GM19240 (cell line): Measurements from ENCODE around the gene ATP6V1F.

Experiments used
- DNase-seq: peaks from one replicate; pipeline ENCODE4 v3.0.0; 2011; ENCODE audit warnings: low spot score; ENCODE audit not compliant: insufficient read length

ATP6V1F gene

DNA sequence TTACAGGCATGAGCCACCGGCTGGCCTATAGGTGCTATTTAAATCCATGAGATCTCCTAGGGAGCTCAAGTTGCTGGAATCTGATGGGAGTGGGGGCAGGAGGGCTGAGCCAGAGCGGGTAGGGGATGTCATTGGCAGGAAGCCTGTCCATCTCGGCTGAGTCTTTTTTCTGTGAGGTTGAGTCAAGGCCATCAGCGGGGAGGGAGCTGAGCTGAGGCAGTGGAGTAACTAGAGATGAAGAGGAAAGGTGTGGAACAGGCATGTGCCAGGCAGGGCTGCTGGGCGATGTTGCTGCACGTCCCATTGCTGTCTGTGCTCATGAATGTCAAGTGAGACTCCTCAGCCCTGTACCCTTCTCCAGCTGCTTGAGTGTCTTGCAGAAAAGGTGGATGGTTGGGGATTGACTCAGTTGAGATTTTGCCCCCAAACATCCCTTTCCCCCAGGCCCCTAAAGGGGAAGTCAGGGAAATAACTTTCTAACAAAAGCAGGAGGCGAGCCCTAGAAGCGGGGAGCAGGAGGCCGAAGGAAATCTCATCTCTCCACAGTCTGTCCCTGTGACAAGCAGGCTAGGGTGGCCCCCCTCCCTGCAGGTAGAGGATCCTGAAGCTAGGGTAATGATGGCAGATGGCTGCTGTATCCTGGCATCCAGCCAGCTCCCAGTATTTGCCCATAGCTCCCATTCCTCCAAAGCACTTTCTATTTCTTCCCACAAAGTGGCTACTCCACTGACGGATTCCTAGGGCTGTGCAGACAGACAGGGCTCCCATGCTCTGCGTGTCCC lies 5.4 kb downstream of the ATP6V1F start:
- no peak for DNase-seq

DNA sequence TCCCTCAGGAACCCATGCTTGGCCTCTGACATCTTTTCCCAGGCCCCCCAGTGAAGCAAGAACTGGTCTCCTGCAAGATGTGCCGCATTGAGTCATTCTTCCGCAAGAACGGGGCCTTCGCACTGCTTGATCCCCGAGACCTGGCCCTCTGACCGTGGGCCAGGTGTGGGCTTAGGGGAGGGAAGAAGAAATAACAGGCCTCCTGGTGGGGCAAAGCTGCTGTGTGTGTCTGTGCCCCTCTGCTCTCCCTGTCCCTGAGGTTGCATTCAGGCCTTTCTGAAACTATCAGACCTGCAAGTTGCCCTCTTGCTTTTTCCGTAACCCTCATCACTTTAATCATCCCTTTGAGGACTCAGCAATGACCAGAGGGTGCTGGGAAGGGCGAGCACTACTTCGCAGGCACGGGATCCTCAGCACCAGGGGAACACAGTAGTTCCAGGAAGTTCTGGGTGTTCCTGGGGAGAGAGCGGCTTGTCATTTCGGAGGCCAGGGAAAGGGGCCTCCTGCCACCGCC lies 6.0 kb downstream of the ATP6V1F start:
- DNase-seq = no peak

DNA sequence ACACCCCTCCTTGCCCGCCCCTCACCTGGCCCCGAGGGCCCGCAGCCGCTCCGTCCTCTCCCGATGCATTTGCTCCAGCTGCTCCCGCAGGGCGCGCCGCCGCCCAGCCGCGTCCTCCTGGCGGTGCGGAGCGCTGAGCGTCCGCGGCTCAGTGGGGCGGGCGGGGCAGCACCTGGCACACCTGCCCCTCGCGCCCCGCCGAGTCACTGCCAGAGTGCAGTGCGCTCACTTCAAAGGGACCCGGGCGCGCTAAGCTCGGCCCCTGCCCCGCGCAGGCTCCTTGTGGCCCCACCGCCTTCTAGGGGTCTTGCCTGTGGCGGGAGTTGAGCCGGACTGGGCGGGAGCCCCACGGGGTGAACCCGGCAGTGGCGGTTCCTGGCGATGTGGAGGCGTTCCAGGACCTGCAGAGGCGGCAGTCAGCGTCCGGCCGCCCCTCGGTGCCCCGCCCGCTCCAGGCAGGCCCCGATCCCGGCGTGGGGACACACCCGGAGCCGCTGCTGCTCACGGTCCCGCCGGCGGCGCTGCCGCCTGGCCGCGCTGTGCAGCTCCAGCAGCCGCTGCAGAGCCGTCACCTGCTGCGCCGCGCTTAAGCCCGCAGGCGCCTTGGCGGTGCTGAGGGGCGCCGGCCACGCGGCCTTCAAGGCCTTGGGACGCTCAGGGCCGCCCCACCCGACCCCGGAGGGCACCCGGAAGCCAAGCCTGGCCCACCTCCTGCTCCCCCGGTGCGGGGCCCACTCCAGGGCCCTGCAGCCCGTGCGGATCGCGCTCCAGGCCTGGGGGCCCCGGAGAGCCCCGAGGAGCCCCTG lies 6.7 kb downstream of the ATP6V1F start:
- peak; percentile 40 for DNase-seq

DNA sequence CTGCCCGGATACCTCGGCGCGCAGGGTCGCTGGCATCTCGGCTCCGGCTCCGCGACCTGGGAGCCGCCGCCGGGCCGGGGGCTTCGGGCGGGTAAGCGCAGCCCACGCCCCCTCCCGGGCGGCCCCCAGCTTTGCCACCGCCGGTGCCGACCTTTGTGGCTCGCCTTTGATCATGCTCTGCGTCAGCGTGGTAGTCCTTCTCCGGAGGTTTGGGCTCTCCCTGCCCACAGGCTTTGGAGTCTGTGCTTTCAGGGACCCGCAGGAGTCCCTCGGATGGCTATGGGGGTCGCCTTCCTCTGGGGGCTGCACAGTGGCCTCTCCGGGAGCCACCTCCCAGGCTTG lies 7.3 kb downstream of the ATP6V1F start:
- DNase-seq = no peak

DNA sequence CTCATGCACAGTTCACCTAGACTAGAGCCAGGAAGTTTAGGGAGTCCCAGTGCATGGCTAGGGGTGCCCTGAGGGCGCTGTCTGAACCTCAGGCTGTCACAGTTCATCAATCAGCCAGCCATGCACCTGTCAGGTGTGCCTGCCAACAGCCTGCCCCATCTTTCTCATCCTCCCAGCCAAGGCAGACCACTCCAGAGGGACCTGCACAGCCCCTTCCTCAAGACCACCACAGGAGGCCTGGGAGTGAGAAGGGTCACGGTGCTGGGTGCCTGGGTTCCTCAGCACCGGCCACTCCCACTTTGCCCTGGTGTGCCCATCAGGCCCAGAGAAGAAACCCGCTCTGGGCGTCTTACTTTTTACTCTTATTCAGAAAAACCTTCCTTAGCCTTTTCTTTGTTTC lies 8.4 kb downstream of the ATP6V1F start:
- DNase-seq = no peak

DNA sequence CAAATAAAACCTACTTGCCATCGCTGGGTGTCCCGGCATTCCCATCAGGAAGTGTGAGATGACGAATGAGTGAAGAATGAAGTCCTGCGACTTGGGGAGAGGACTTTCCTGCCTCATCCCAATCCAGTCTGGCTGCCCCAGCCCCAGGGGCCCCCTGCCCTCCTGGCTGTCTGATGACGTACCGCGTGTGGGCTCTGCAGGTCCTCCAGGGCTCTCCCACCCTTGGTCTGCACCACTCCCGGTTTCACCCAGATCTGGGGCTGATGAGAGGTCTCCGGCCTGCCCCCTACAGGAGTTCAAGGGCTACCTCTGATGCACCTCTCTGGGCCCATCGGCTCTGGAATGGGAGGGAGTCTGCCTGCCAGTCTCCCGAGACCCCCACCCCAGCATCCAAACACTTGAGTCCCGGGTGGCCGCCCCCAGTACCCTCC lies 9.8 kb downstream of the ATP6V1F start:
- DNase-seq = no peak

DNA sequence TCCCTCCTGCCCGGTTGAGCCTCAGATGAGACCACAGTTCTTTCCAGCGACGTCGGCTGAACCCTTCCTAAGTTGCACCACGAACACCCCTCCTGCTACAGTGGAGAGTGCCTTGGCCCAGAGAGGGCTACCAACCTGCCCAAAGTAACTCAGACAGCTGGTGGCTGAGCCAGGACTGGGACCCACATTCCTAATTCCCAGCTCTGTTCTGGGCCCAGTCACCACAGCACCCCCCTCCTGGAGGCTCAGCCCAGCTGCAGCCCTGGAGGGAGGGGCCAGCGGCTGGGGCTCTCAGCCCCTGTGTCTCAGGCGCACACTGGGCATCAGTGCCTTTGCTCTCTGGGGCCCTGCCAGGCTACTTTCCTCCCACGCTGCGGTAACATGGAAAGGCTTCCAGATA lies 10.6 kb downstream of the ATP6V1F start:
- no peak for DNase-seq

DNA sequence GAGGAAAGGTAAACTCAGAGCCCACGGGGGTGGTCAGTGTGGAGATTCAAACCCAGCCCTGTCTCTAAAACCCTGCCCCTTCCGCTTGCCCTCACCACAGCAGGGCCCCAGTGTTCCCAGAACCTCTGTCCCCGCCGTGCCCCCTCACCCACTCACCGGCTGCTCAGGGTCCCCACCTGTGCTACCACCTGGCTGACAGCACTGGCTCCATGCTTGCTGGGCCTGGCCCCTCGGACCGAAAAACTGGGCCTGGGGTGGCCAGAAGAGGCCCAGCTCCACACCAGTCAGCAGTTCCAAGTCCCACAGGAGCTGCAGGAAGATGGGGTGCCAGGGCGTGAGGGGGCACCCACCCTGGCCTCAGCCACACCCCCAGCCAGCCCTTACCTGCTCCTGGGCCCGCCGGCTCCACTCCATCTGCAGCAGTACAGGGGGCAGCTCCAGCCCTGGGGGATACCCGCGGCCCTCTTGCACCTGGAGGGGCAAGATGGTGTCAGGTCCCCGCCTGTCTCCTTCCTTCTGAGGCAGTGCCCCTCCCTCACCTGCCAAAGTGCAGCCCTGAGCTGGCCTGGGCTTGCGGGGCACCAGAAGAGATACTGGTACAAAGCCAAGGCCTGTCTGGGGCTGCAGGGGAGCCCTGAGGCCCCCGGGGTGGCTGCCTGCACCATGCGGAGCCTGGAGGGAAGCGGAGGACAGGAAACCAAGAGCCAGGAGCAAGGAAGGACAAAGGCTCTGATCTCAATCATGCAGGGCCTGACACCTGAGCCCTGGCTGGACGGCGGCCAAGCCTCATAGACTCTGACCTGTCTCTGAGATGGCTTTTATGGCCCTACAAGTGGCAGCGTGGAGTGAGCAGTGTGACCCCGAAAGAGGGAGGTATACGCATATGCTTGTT lies 11.7 kb downstream of the ATP6V1F start:
- DNase-seq = no peak

DNA sequence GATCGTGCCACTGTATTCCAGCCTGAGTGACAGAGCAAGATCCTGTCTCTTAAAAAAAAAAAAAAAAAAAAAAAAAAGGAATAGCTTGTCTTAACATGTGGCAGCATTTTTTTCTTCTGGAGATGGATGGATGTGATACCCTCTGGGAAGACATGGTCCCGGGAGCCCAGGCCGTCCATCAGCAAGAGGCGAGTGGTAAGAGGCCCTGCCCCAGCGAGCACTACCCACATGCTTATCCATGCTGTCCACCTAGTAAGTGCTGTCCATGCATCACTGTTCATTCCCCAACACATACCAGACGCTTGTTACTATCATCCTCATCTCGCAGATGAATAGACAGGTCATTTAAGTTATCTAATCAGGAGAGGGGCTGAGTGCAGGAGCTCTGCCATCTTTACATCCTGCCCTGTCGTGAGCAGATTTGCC lies 12.9 kb downstream of the ATP6V1F start:
- no peak for DNase-seq

DNA sequence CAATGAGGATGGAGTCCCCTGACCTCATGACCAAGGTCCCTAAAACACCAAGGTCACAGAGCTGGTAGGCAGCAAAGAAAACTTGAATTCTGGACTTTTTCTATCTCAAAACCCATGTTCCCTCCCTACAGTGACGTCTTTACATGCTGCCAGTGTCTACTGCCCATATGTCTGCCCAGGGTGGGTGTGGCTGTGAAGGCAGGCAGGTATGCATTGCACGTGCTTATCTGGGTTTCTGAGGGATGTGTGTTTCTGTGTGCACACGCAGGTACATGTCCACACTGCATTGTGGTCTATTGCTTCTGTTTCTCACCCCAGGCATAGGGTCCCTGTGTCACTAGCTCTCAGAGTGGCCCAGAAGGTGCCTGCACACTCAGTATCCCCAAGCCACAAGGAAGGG lies 13.5 kb downstream of the ATP6V1F start:
- DNase-seq = no peak

DNA sequence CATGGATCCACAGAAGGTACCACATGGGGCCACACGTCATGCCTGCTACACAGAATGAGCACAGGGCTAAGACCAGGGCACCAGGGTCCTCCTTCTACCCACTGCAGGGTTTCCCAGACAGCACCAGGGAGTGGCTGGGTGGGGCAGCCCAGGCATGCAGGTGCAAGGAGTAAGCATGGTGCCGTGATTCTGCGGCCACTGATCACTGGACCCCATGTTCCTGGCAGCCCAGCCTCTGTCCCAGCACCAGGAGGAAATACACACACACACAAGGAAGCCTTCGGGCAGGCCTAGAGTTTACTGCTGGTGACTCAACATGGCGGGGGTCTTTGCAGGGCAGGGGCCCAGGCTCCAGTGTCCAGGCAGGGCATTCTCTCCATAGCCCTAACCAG lies 13.9 kb downstream of the ATP6V1F start:
- no peak for DNase-seq

DNA sequence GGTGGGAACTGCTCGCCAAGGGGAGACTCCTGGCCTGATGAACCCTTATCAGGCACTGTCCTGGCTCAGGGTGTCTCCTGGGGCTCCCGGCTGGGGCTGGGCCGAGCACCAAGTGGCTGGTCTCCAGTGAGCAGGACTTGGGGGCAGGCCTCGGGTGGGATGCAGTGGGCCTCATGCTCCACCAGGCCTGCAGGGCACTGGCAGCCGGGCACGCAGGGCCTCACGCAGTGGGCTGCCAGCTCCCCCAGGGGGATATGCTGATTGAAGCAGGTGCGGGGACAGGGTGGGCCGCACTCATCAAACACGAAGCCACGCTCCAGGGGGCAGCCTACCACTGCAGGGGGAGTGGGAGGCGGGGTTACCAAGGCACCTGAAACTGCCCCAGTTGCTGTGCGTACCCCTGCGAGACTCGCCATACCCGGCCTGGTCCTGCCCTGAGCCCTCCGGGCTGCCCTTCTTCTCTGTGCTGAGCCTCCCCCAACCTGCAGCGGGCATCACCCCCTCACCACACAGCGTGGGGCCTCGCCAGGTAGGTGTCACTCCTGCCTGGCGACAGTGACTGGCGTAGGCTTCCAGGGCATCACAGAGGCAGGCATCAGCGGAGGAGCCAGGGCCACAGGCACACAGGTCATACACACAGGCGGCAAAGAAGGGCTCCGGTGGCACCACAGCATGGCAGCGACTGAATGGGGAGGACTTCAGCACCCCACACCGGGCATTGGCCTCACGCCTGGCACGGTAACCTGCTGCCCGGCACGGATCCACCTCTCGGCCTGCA lies 14.5 kb downstream of the ATP6V1F start:
- no peak for DNase-seq

DNA sequence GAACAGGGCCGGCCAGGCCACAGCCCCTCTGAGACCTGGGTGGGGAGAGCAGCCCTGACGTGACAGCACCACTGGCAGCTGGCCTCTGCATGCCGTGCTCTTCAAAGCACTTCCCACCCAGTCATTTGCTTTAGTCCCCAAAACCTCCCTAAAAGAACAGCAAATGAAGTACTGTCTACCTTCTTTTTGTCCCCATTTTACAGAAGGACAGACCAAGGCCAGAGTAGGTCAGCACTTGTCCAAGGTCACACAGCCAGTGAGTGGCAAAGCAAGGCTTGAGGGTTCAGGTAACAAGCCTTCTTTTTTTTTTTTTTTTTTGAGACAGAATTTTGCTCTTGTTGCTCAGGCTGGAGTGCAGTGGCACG lies 15.1 kb downstream of the ATP6V1F start:
- no peak for DNase-seq

DNA sequence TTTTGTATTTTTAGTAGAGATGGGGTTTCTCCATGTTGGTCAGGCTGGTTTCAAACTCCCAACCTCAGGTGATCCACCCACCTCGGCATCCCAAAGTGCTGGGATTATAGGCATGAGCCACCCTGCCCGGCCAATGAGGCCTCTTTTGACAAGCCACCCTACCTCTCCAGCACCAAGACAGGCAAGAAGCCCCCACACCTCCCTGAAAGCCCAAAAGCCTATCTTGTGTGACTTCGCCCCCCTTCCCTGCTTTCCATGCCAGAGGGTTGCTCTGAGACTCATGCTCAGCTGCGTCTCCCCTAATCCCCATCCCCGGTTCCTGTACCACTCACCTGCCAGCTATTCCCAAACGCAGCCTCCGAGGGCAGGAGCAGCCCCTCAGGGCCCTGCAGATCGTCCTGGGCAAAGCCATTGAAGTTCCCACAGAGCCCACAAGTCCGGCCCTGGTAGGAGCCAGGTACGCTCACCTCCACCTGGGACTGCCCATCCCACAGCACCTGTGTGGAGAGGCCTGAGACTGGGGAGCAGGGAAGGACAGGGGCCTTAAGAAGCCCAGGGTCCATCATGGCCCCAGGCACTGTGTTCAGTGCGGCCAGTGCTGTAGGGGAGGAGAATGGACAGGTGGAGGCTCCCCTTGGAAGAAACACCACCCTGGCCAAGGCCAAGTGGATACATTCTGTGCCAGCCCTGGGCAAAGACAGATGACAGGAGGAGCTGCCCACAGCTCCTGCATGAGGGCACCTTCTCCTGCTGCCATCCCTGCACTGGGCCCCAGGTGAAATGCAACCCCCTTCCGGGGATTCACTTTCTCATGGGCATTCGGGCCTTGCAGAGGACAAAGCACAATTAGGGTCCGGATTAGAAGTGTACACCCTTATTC lies 15.8 kb downstream of the ATP6V1F start:
- no peak for DNase-seq

DNA sequence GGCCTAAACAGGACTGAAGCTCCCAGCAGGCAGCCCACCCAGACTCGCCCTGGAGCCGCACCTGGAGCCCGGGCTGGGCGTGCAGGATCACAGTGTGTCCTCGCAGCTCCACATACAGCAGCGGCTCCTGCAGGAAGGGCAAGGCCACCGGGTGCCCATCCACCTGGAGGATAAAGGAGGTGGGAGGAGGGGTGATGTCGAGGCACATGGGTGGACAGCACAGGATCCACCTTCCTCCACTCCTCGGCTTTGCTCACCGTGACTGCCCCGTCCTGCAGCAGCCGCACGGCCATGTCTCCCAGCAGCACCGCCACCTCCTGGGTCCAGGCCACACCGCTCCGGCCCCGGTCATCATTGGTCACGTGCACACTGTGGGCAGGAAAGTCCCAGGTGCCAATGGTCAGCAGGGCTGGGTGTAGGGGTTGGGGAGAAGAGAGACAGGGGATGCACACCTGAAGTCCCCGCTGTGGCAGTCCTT lies 16.8 kb downstream of the ATP6V1F start:
- DNase-seq = no peak

DNA sequence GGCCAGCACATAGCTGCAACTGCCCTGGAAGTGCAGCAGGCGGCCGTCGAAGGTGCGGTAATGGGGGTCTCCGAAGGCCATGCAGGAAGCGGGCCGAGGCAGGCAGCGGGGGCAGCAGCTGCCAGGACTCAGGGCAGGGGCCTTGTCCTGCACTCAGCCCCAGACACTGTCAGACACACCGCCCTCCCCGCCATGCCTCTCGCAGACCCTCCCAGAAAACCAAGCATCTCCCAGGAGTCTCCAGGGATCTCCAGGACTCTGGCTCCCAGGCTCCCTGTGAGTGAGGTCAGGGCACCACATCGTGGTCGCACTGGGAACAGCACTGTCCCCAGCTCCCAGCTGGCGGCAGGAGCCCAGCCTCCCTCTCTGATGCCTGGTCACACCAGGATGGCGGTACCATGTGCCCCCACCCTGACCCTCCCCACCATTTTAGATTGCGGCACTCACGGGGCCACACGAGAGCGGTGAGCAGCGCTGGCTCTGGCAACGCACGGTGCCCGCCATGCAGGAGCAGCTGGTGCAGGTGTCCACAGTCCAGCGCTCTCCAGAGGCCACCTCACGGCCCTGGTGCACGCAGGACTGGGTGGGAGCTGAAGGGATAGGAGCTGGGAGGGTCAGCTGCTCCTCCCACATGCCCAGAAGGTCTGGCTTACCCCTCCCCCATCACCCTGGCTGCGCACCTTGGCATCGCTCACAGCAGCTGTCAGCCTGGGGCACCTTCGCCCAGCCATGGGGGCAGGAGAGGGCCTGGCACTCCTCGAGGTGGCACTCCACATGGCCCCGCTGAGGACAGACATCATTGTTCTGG lies 17.5 kb downstream of the ATP6V1F start:
- DNase-seq = no peak

DNA sequence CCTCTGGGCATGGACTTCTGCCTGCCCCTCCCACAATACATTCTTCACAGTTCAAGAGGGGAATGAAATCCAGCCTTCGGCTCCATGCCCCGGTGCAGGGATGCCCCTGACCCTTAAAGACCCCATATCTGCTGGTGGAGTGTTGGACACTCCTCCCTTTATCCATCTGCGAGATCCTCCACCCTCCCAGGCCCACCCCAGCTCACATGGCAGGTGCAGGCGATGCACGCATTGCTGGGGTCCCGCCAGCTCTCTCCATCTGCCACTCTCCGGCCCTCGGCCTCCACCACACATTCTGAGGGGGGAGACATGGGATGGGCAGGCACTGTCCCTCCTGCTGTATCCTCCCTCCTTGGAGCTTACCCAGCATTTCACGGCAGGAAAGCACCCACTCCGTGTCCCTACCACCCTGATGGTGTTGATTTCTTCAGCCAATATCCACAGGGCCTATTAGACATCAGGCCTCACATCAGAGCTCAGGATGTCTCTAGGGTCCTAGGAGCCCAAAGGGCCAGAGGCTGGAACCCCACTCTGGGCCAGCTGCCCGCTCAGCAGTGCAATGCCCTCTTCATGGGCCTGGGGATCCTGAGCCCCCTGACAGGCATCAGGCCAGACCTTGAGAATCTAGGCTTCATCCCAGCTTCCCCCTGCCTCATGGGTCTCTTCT lies 18.3 kb downstream of the ATP6V1F start:
- DNase-seq = no peak

DNA sequence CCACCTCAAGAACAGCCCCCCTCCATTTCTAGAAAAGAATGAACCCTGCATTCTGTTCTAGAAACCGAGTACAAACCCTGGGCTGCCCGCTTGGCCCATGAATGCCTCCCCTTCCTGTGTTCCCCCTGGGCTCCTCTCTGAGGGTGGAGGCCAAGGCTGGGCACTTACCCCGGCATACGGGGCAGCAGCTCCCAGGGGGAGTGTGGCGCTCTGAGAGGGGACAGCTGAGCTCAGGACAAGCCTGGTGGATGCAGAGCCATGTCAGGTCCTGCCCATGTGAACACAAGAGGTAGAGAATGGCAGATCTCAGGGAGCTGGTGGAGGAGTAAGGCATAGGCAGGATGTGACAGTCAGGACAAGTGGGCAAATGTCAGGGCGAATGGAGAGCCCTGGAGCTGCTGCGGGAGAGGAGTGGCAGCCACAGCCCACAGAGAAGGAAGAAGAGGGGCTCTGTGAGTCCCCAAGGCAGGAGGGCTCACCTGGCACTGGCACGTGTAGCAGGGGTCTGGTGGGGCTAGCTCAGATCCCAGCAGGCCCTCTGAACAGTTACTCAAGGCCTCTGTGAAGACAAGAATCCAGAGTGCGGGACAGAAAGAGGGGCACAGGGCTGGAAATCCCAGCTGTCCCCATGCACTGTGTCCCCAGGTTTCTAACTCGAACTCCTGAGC lies 18.9 kb downstream of the ATP6V1F start:
- DNase-seq = no peak
